ENCODE data around the gene NCAPG.
A peak's percentile ranks its signal among the peaks of the same experiment; 100 is the strongest.

NCAPG gene, protein sequence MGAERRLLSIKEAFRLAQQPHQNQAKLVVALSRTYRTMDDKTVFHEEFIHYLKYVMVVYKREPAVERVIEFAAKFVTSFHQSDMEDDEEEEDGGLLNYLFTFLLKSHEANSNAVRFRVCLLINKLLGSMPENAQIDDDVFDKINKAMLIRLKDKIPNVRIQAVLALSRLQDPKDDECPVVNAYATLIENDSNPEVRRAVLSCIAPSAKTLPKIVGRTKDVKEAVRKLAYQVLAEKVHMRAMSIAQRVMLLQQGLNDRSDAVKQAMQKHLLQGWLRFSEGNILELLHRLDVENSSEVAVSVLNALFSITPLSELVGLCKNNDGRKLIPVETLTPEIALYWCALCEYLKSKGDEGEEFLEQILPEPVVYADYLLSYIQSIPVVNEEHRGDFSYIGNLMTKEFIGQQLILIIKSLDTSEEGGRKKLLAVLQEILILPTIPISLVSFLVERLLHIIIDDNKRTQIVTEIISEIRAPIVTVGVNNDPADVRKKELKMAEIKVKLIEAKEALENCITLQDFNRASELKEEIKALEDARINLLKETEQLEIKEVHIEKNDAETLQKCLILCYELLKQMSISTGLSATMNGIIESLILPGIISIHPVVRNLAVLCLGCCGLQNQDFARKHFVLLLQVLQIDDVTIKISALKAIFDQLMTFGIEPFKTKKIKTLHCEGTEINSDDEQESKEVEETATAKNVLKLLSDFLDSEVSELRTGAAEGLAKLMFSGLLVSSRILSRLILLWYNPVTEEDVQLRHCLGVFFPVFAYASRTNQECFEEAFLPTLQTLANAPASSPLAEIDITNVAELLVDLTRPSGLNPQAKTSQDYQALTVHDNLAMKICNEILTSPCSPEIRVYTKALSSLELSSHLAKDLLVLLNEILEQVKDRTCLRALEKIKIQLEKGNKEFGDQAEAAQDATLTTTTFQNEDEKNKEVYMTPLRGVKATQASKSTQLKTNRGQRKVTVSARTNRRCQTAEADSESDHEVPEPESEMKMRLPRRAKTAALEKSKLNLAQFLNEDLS

DNA sequence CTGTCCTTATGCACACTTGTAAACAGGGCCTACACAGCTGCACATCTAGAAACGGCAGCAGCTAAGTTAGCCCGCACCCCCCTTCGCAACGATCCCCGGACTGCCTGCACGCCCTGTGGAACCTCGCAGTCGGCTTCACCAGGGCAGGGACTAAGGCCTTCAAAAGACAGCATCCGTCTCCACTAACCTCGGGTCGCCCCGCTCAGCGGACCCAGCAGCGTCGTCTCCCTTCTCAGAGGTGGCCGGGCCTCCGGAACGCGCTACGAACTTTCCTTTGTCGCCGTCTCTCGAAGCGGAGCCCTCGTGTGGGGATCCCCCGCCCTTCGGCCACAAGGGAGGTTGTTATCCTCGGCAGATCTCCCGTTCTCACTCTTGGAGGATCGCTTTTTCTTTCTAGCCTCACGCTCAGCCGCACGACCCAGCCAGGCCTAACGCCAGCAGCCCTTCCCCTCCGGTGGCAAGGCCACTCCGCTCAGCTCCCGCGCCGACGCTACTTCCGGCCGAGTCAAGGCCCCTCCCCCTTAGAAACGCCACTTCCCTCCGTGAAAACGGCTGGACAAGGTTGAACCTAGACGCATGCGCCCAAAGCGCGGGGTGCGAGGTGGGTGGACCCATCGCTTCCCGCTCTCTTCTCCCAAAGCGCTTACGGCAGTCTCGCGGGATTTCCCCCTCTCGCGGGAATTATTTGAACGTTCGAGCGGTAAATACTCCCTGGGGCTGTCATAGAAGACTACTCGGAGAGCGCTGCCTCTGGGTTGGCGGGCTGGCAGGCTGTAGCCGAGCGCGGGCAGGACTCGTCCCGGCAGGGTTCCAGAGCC, at the start of gene NCAPG, which contains the start of gene DCAF16:
Gene NCAPG, plus strand, starts transcription at position 720 of the 818 bp plus-strand sequence. CDS start 99 bp downstream, outside the sequence.
Gene DCAF16, minus strand, starts transcription at position 498 of the 818 bp plus-strand sequence. CDS start 6,616 bp downstream, outside the sequence.
- TF ChIP-seq CTCF (IDR thresholded peaks at IDR 0.05; ENCODE audit: control insufficient read depth, insufficient read depth, low read depth, low read length, missing control alignments) = no peak
- peak within 1 kb of the TSS; percentile 77 for H3K4me3 ChIP-seq (ENCODE audit: control insufficient read depth, low read depth, low read length)
- DNase-seq (ENCODE audit: low read depth) = peak; percentile 95

DNA sequence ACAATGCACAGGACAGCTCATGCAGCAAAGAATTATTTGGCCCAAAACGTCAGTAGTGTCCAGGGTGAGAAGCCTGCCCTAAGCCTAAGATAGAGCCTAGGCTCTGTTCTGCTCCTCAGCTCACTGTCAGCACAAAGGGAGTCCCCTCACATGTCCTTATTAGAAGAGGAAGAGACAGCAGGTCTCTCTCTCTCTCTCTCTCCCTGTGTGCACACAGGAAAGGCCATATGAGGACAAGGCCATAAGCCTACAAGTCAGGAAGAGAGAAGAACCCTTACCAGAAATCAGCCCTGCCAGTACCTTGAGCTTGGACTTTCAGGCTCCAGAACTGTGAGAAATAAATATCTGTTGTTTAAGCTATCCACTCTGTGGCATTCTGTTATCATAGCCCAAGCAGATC, 49.7 kb upstream of the NCAPG start:
- TF ChIP-seq CTCF (IDR thresholded peaks at IDR 0.05; ENCODE audit: control insufficient read depth, insufficient read depth, low read depth, low read length, missing control alignments) = no peak
- H3K4me3 ChIP-seq (ENCODE audit: control insufficient read depth, low read depth, low read length) = no peak overlapping the region

GRCh38 chr4:17762726-17763125, 48.1 kb upstream of the NCAPG start:
- DNase-seq (ENCODE audit: low read depth) = no peak
- no peak overlapping the region for H3K4me3 ChIP-seq (ENCODE audit: control insufficient read depth, low read depth, low read length)
- TF ChIP-seq CTCF (IDR thresholded peaks at IDR 0.05; ENCODE audit: control insufficient read depth, insufficient read depth, low read depth, low read length, missing control alignments) = peak; percentile 39

More for the DNA sequence above, 49.7 kb upstream of the NCAPG start:
- DNase-seq (ENCODE audit: low read depth) = no peak

- TF ChIP-seq CTCF (IDR thresholded peaks at IDR 0.05; ENCODE audit: control insufficient read depth, insufficient read depth, low read depth, low read length, missing control alignments) = no peak
Measured at GRCh38 chr4:17763416-17763815, 47.4 kb upstream of the NCAPG start.

GRCh38 chr4:17763931-17764330, 46.8 kb upstream of the NCAPG start:
- H3K4me3 ChIP-seq (ENCODE audit: control insufficient read depth, low read depth, low read length) = no peak overlapping the region
- DNase-seq (ENCODE audit: low read depth) = no peak
- no peak for TF ChIP-seq CTCF (IDR thresholded peaks at IDR 0.05; ENCODE audit: control insufficient read depth, insufficient read depth, low read depth, low read length, missing control alignments)

More at GRCh38 chr4:17763416-17763815, 47.4 kb upstream of the NCAPG start:
- no peak overlapping the region for H3K4me3 ChIP-seq (ENCODE audit: control insufficient read depth, low read depth, low read length)
- no peak for DNase-seq (ENCODE audit: low read depth)
